Measurements from ENCODE around the gene MORN3. TPM values are rescaled to one million over a fixed set of nuclear protein-coding genes. Genes with fewer than 3 reads are reported as not detected.

MORN3 gene
- total and polyA plus RNA-seq, 9 of the 15 experiments (the other 6 are each of a cell fraction or from before 2014, with no cell fraction given): 0.09 to 0.27 (median 0.20) TPM

GRCh38 chr12:121712461-121713256 is 43.2 kb upstream of the MORN3 start, which contains the start of gene TMEM120B (continued):
- no peak for TF ChIP-seq ZNF609 (CRISPR knock-in tag; IDR thresholded peaks at IDR 0.05; ENCODE audit: borderline replicate concordance)
- 0 out of 6 replicates have a peak, but pooled peaks of 1 of the 3 experiments have one; percentile 26 for TF ChIP-seq ZBTB11 (CRISPR knock-in tag; IDR thresholded peaks at IDR 0.05)
- no peak for TF ChIP-seq ZNF717 (CRISPR knock-in tag; IDR thresholded peaks at IDR 0.05)
- TF ChIP-seq PRPF4 (IDR thresholded peaks at IDR 0.05; ENCODE audit: insufficient read depth, low read depth, low read length, poor library complexity, severe bottlenecking): no peak
- TF ChIP-seq XRCC3 (IDR thresholded peaks at IDR 0.05): no peak
- TF ChIP-seq UBTF (IDR thresholded peaks at IDR 0.05; ENCODE audit: borderline replicate concordance in 1 of 2, low read depth in 2 of 2, low read length in 2 of 2): no peak
- no peak for TF ChIP-seq ZNF316 (IDR thresholded peaks at IDR 0.05)
- TF ChIP-seq SAFB (IDR thresholded peaks at IDR 0.05; ENCODE audit: borderline replicate concordance, low read depth, low read length): peak; percentile 56; the same call in 1 of the 2 replicates
- TF ChIP-seq POLR2A (conservative IDR thresholded peaks at IDR 0.05): peak; percentile 90
- TF ChIP-seq BHLHE40 (IDR thresholded peaks at IDR 0.05; ENCODE audit: low read length): 0 out of 2 replicates have a peak, but pooled peaks have one; percentile 14
- 0 out of 2 replicates have a peak, but pooled peaks have one; percentile 16 for TF ChIP-seq HDAC2 (IDR thresholded peaks at IDR 0.05)
- no peak for TF ChIP-seq SNRNP70 (optimal IDR thresholded peaks at IDR 0.05; ENCODE audit: low read depth, low read length)
- peak in 1 of 2 experiments; percentile 35; a peak in 1 of 4 replicates for TF ChIP-seq NONO (IDR thresholded peaks at IDR 0.05; ENCODE audit: low read depth in 2 of 2, low read length in 1 of 2)
- TF ChIP-seq ZKSCAN1 (IDR thresholded peaks at IDR 0.05; ENCODE audit: low read depth, low read length): no peak
- no peak for TF ChIP-seq MIER1 (IDR thresholded peaks at IDR 0.05; ENCODE audit: low read depth)
- peak; percentile 49 for TF ChIP-seq SMAD1 (IDR thresholded peaks at IDR 0.05; ENCODE audit: low read depth, low read length, partially characterized antibody)
- TF ChIP-seq DMBX1 (CRISPR knock-in tag; IDR thresholded peaks at IDR 0.05; ENCODE audit: borderline replicate concordance): no peak
